Heart right ventricle (tissue), 16 donors: ENCODE measurements around the gene CCND2. TPM values are rescaled to one million over a fixed set of nuclear protein-coding genes. Genes with fewer than 3 reads are reported as not detected.
A peak's percentile ranks its signal among the peaks of the same experiment; 100 is the strongest.

ENCODE experiments used
- ATAC-seq, 8 donors: fragments of 200-7000 bp; cut with Tn5 transposase; one replicate each; pipeline ENCODE4 v1.9.1; 2020; ENCODE audit warnings: mild to moderate bottlenecking in 8 of 8, moderate library complexity in 8 of 8, moderate number of reproducible peaks in 1 of 8
- DNase-seq, 2 donors: peaks; one replicate each; pipeline ENCODE4 v3.0.0-alpha.2; 2020
- H3K27ac ChIP-seq, 10 donors: fragments of 200-600 bp; sonication (generic) in 2 of 10; one replicate each; pipeline versions ENCODE4 v1.5.0 to v1.8.0; 2020 to 2022; ENCODE audit warnings: mild to moderate bottlenecking in 3 of 10
- H3K27me3 ChIP-seq, 7 donors: fragments of 200-600 bp; one replicate each; pipeline ENCODE4 v1.8.0; 2021 to 2022; ENCODE audit warnings: mild to moderate bottlenecking in 2 of 7
- H3K36me3 ChIP-seq, 9 donors: fragments of 200-600 bp; sonication (generic) in 1 of 9; one replicate each; pipeline versions ENCODE4 v1.5.0 to v1.8.0; 2020 to 2022; ENCODE audit warnings: mild to moderate bottlenecking in 2 of 9
- H3K4me1 ChIP-seq, 9 donors: fragments of 200-600 bp; sonication (generic) in 1 of 9; one replicate each; pipeline versions ENCODE4 v1.5.0 to v1.8.0; 2020 to 2022; ENCODE audit warnings: mild to moderate bottlenecking in 4 of 9
- H3K4me3 ChIP-seq, 10 donors: fragments of 200-600 bp; sonication (generic) in 2 of 10; one replicate each; pipeline versions ENCODE4 v1.5.0 to v1.8.0; 2020 to 2022; ENCODE audit warnings: mild to moderate bottlenecking in 7 of 10, moderate library complexity in 2 of 10
- H3K9me3 ChIP-seq, 11 donors: fragments of 200-600 bp in 10 of 11; sonication (generic) in 2 of 11; one replicate each; pipeline versions ENCODE4 v1.5.0 to v1.8.0; 2013 to 2022; ENCODE audit warnings: mild to moderate bottlenecking in 2 of 11, control low read depth in 1 of 11, moderate library complexity in 1 of 11
- CTCF ChIP-seq, 9 donors: fragments of 200-600 bp; sonication (generic) in 2 of 9; IDR thresholded peaks; one replicate each; pipeline versions ENCODE4 v1.5.0 to v1.8.0; 2021 to 2022; ENCODE audit warnings: antibody characterized with exemption in 9 of 9, mild to moderate bottlenecking in 5 of 9, moderate library complexity in 1 of 9
- WGBS, 2 donors: extraction: QIAGEN DNeasy Blood & Tissue Kit; methylation state at CpG; one replicate each; pipeline ENCODE4 v1.1.7; 2013; ENCODE audit warnings: inconsistent platforms in 1 of 2; 5-methylcytosine and 5-hydroxymethylcytosine counted together
- intact Hi-C, 10 donors: fragments of 100-400 bp; cut with DNase I; formaldehyde crosslinking; loops; one replicate each; pipeline versions ENCODE4 v1.11.1 to v1.14.2; 2022
- polyA plus RNA-seq, 2 donors: library from polyadenylated mRNA; stranded (reverse); fragments of 200-250 nt; gene quantifications; one replicate each; pipeline ENCODE4 v1.2.3, GENCODE V29; 2013
- total RNA-seq, 10 donors: library from RNA; stranded (reverse); fragmentation: NEBNext Ultra II Directional in 3 of 10; extraction: Animal tissue kit (Norgen Biotek cat#: 25700) in 3 of 10; gene quantifications; one replicate each; pipeline versions ENCODE4 v1.2.1 to v1.2.4, GENCODE V29; 2021 to 2023
- donor health status: Arrhythmogenic right ventricular cardiomyopathy.
- donor health status: ischemic (EF 13 %, LVEDD 7.1; RV severe dilation, severe dysfunction).
- donor health status: healthy with polysubstance abuse.
- donor health status: DM: no; HTN: yes; CAD: no.
- donor health status: DM: no; HTN: no; CAD: no.
- donor health status: ischemic (EF 25% LVEDD 6.9; RV normal size, moderate dysfunction).
- donor health status: ischemic (EF 25% LVEDD 5.7; RV mildly dilated, moderate dysfunction).
- donor health status: healthy.
- donor health status: DM: yes; HTN: yes; CAD: no.
- donor health status: Ischemic cardiomyopathy.
- donor health status: ischemic (EF 35%, LVEDD 5.7; RV mildly dilated, moderate dysfunction).
- donor health status: nonischemic (EF 11% LVEDD 7.7; RV severe dilation, severe dysfunction).
- donor health status: DM: yes; HTN: yes; CAD: no.
- donor health status: PGD.
- donor health status: ischemic (EF 29% LVEDD 5.4; RV normal size, mild dysfunction).
- donor health status: nonischemic (EF 23%, LVEDD 6.1; RV moderate dilation, normal function).

Gene CCND2
- total and polyA plus RNA-seq, 12 donors, result 27.5 to 515 (median 286) TPM

GRCh38 chr12:4288296-4289131, 15.0 kb downstream of the CCND2 start:
- H3K36me3 ChIP-seq, result peaks cover 0 to 96% (median 37%) of the 10 kb centered on the region in 9 donors
- WGBS, 2 donors, result 55 to 61% methylated on average over 20 of the region's 20 CpGs
- peaks cover 22 to 95% (median 77%) of the 10 kb centered on the region in 9 donors for H3K4me1 ChIP-seq
- H3K27me3 ChIP-seq, result no peaks in the 10 kb centered on the region
- TF ChIP-seq CTCF (IDR thresholded peaks at IDR 0.05), result no peak
- H3K4me3 ChIP-seq, result peak overlapping the region in 2 of 10 donors; percentile 12 to 42
- H3K9me3 ChIP-seq, result no peaks in the 10 kb centered on the region
- DNase-seq (no peak), ATAC-seq (peak in 1 of 8 donors; percentile 11)
- intact Hi-C loops, result loop anchor here in 1 of 10 donors (10.0 kb wide), 1 partner anchor 174 kb away; no protein-coding TSS in a partner anchor
- H3K27ac ChIP-seq, result peak overlapping the region in 7 of 10 donors; percentile 36 to 84 (median 65)

- ATAC-seq, result peak; percentile 8 to 53 (median 31)
- intact Hi-C loops, result loop anchor here in 1 of 10 donors (10.0 kb wide), 1 partner anchor 175 kb away; no protein-coding TSS in a partner anchor
- WGBS, 2 donors, result 41 to 49% methylated on average over 20 of the region's 20 CpGs
- Histone ChIP-seq H3K27me3 (no peaks in the 10 kb centered on the region), H3K9me3 (no peaks in the 10 kb centered on the region), H3K27ac (peak overlapping the region; percentile 4 to 84 (median 59)), H3K4me3 (peak overlapping the region in 2 of 10 donors; percentile 12 to 42), H3K4me1 (peaks cover 24 to 95% (median 79%) of the 10 kb centered on the region in 9 donors), H3K36me3 (peaks cover 0 to 94% (median 28%) of the 10 kb centered on the region in 9 donors)
- no peak for TF ChIP-seq CTCF (IDR thresholded peaks at IDR 0.05)
- DNase-seq, result no peak
Observed at GRCh38 chr12:4289231-4289878, 15.8 kb downstream of the CCND2 start.

- Histone ChIP-seq H3K36me3 (peaks cover 0 to 94% (median 26%) of the 10 kb centered on the region in 9 donors), H3K27me3 (no peaks in the 10 kb centered on the region), H3K4me1 (peaks cover 27 to 94% (median 84%) of the 10 kb centered on the region in 9 donors), H3K9me3 (no peaks in the 10 kb centered on the region), H3K27ac (peak overlapping the region in 9 of 10 donors; percentile 4 to 84 (median 63)), H3K4me3 (peak overlapping the region in 1 of 10 donors; percentile 42)
- ATAC-seq (no peak), DNase-seq (no peak)
- WGBS, 2 donors, result 72 to 75% methylated on average over 28 of the region's 28 CpGs
- no peak for TF ChIP-seq CTCF (IDR thresholded peaks at IDR 0.05)
- intact Hi-C loops, result loop anchor here in 1 of 10 donors (10.0 kb wide), 1 partner anchor 175 kb away; no protein-coding TSS in a partner anchor
Observed at GRCh38 chr12:4289998-4290790, 16.6 kb downstream of the CCND2 start.
